HepG2 (cell line): ENCODE data around the gene ODAD4. TPM values are rescaled to one million over a fixed set of nuclear protein-coding genes. Genes with fewer than 3 reads are reported as not detected.

ENCODE experiments used
- CREM ChIP-seq, 2 experiments: sonication (generic) in 1 of 2; formaldehyde crosslinking in 1 of 2; IDR thresholded peaks; 2 replicates each; pipeline versions ENCODE4 v1.4.0 to v1.6.1; 2016 to 2020; ENCODE audit warnings: antibody characterized with exemption in 1 of 2, mild to moderate bottlenecking in 1 of 2, missing genetic modification reagents in 1 of 2
- DR1 ChIP-seq: sonication (generic); formaldehyde crosslinking; IDR thresholded peaks from 2 replicates; pipeline ENCODE4 v1.8.0; 2021; ENCODE audit warnings: mild to moderate bottlenecking, missing genetic modification reagents, inconsistent platforms
- EHMT2 ChIP-seq: fragments of 200-600 bp; sonication (generic); IDR thresholded peaks from 2 replicates; pipeline ENCODE4 v1.7.0; 2017; ENCODE audit warnings: antibody characterized with exemption, low read depth, low read length, borderline replicate concordance
- ELF3 ChIP-seq: IDR thresholded peaks from 2 replicates; pipeline ENCODE4 v1.6.1; 2016; ENCODE audit warnings: missing genetic modification reagents, missing compliant biosample characterization
- FOXK1 ChIP-seq: sonication (generic); formaldehyde crosslinking; IDR thresholded peaks from 2 replicates; pipeline ENCODE4 v1.4.0; 2020; ENCODE audit warnings: low read depth, missing genetic modification reagents, borderline replicate concordance
- HMG20A ChIP-seq: IDR thresholded peaks from 2 replicates; pipeline ENCODE4 v1.6.1; 2016; ENCODE audit warnings: borderline replicate concordance
- HMGXB3 ChIP-seq: sonication (generic); formaldehyde crosslinking; IDR thresholded peaks from 2 replicates; pipeline ENCODE4 v1.4.0; 2020; ENCODE audit warnings: missing genetic modification reagents, borderline replicate concordance
- KAT7 ChIP-seq: IDR thresholded peaks from 2 replicates; pipeline ENCODE4 v1.6.1; 2018; ENCODE audit warnings: borderline replicate concordance, missing compliant biosample characterization
- KLF12 ChIP-seq: sonication (generic); formaldehyde crosslinking; IDR thresholded peaks from 2 replicates; pipeline ENCODE4 v1.4.0; 2020; ENCODE audit warnings: missing genetic modification reagents, borderline replicate concordance
- NCOR1 ChIP-seq: fragments of 200-600 bp; sonication (generic); IDR thresholded peaks from 2 replicates; pipeline ENCODE4 v1.7.0; 2017; ENCODE audit warnings: antibody characterized with exemption, low read length, borderline replicate concordance
- NFKBIZ ChIP-seq: IDR thresholded peaks from 2 replicates; pipeline ENCODE4 v1.6.1; 2018; ENCODE audit warnings: missing genetic modification reagents, missing compliant biosample characterization
- NONO ChIP-seq, 2 experiments: fragments of 450-650 bp in 1 of 2; sonication (generic) in 1 of 2; formaldehyde crosslinking in 1 of 2; IDR thresholded peaks in 1 of 2; conservative IDR thresholded peaks in 1 of 2; 2 replicates each; pipeline versions ENCODE4 v1.6.1 to v1.8.0; 2017 to 2022; ENCODE audit warnings: mild to moderate bottlenecking in 1 of 2, missing genetic modification reagents in 1 of 2, moderate library complexity in 1 of 2
- RBM22 ChIP-seq: fragments of 200-400 bp; formaldehyde crosslinking; optimal IDR thresholded peaks from 2 replicates; pipeline ENCODE3; 2017; ENCODE audit warnings: mild to moderate bottlenecking, low read length, moderate library complexity
- SOX6 ChIP-seq, 2 experiments: fragments of 450-650 bp in 1 of 2; sonication (generic) in 1 of 2; formaldehyde crosslinking in 1 of 2; IDR thresholded peaks; 2 replicates each; pipeline versions ENCODE4 v1.4.0 to v1.6.1; 2017 to 2020; ENCODE audit warnings: antibody characterized with exemption in 1 of 2, mild to moderate bottlenecking in 1 of 2, missing genetic modification reagents in 1 of 2
- ZFX ChIP-seq: sonication (generic); formaldehyde crosslinking; IDR thresholded peaks from 2 replicates; pipeline ENCODE4 v1.4.0; 2020; ENCODE audit warnings: mild to moderate bottlenecking, low read depth, missing genetic modification reagents, moderate library complexity
- ZKSCAN5 ChIP-seq: sonication (generic); formaldehyde crosslinking; IDR thresholded peaks from 2 replicates; pipeline ENCODE4 v1.5.1; 2020; ENCODE audit warnings: mild to moderate bottlenecking, missing genetic modification reagents
- ZNF124 ChIP-seq: sonication (generic); formaldehyde crosslinking; IDR thresholded peaks from 2 replicates; pipeline ENCODE4 v1.4.0; 2020; ENCODE audit warnings: missing genetic modification reagents
- ZNF563 ChIP-seq: sonication (generic); formaldehyde crosslinking; IDR thresholded peaks from 2 replicates; pipeline ENCODE4 v1.8.0; 2022; ENCODE audit warnings: mild to moderate bottlenecking, moderate library complexity, missing genetic modification reagents
- polyA plus RNA-seq, 8 experiments: library from polyadenylated mRNA; depleted of rRNA in 3 of 8; stranded (reverse) in 7 of 8; unstranded in 1 of 8; fragments of >200 nt; fragmentation: Illumina TruSeq in 4 of 8; extraction: Trizol in 4 of 8; gene quantifications; 2 replicates each; pipeline versions ENCODE4 v1.2.1 to v1.2.3, GENCODE V29; 2011 to 2016; ENCODE audit warnings: low read depth in 4 of 8, missing spikeins in 1 of 8, mixed read lengths in 1 of 8; ENCODE audit not compliant: insufficient read depth in 1 of 8
- total RNA-seq, 5 experiments: library from RNA; depleted of rRNA; stranded (reverse); fragments of >200 nt; fragmentation: Illumina TruSeq; extraction: Trizol; gene quantifications; 2 replicates each; pipeline ENCODE4 v1.2.3, GENCODE V29; 2016; ENCODE audit warnings: low read depth in 1 of 5
- TF ChIP-seq, protein P1 (sequence below): sonication (generic); formaldehyde crosslinking; IDR thresholded peaks from 2 replicates; pipeline ENCODE4 v1.4.0; 2020; ENCODE audit warnings: missing genetic modification reagents
- TF ChIP-seq, protein P2 (sequence below): sonication (generic); formaldehyde crosslinking; conservative IDR thresholded peaks from 2 replicates; pipeline ENCODE4 v1.4.0; 2020; ENCODE audit warnings: missing genetic modification reagents

The ODAD4 gene
- total and polyA plus RNA-seq, 2 of the 13 experiments (the other 11 are each of a cell fraction or from before 2014, with no cell fraction given): 0.48 to 0.53 TPM

DNA sequence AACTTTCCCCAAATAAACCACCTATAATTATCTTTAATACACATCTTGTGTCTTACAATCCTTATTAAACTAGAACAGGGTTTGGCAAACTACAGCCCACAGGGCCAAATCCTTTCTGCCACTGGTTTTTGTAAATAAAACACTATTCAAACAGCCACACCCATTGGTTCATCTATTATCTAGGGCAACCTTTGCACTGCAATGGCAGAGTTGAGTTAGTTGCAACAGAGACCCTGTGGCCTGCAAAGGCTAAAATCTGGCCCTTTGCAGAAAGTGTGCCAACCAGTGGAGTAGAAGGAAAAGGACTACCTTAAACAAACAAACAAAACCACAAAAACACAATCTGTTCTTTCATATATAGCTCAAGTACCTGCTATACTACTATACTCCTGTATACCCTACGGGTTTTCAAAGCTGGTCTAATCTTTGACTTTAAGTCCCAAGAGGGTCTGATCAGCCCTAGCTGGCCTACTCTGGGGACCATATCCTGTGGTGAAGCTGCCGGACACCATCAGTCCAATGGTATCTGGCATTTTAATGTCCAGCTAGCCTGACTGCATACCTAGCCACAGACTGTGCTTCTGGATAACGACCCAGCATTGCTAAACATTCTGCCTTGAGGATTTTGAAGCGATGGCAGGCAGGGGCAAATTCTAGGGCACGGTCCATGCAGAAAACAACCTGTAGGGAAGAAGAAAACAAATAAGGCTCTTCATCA lies 59.4 kb downstream of the ODAD4 start (continued):
- TF ChIP-seq RBM22 (peak; percentile 59), KLF12 (CRISPR knock-in tag) (peak; percentile 36; the same call in 1 of the 2 replicates), ZFX (CRISPR knock-in tag) (peak; percentile 51; the same call in 1 of the 2 replicates), NONO (IDR thresholded peaks at IDR 0.05) (no peak), NONO (CRISPR knock-in tag; conservative IDR thresholded peaks at IDR 0.05) (0 out of 2 replicates have a peak, but pooled peaks have one; percentile 39), SOX6 (IDR thresholded peaks at IDR 0.05) (no peak), SOX6 (CRISPR knock-in tag; IDR thresholded peaks at IDR 0.05) (peak; percentile 96), HMGXB3 (peak; percentile 77; the same call in 1 of the 2 replicates), HMG20A (CRISPR knock-in tag) (peak; percentile 85), EHMT2 (peak; percentile 57; the same call in 1 of the 2 replicates), ELF3 (CRISPR knock-in tag) (peak; percentile 49; the same call in 1 of the 2 replicates), NFKBIZ (CRISPR knock-in tag) (0 out of 2 replicates have a peak, but pooled peaks have one; percentile 49), ZKSCAN5 (CRISPR knock-in tag) (no peak), DR1 (CRISPR knock-in tag) (no peak), ZNF124 (CRISPR knock-in tag) (0 out of 2 replicates have a peak, but pooled peaks have one; percentile 41), NCOR1 (peak; percentile 93), ZNF563 (no peak), CREM (IDR thresholded peaks at IDR 0.05) (peak; percentile 54; the same call in 1 of the 2 replicates), CREM (CRISPR knock-in tag; IDR thresholded peaks at IDR 0.05) (no peak), KAT7 (CRISPR knock-in tag) (0 out of 2 replicates have a peak, but pooled peaks have one; percentile 49), FOXK1 (CRISPR knock-in tag) (0 out of 2 replicates have a peak, but pooled peaks have one; percentile 38)
- TF ChIP-seq, protein P1, sequence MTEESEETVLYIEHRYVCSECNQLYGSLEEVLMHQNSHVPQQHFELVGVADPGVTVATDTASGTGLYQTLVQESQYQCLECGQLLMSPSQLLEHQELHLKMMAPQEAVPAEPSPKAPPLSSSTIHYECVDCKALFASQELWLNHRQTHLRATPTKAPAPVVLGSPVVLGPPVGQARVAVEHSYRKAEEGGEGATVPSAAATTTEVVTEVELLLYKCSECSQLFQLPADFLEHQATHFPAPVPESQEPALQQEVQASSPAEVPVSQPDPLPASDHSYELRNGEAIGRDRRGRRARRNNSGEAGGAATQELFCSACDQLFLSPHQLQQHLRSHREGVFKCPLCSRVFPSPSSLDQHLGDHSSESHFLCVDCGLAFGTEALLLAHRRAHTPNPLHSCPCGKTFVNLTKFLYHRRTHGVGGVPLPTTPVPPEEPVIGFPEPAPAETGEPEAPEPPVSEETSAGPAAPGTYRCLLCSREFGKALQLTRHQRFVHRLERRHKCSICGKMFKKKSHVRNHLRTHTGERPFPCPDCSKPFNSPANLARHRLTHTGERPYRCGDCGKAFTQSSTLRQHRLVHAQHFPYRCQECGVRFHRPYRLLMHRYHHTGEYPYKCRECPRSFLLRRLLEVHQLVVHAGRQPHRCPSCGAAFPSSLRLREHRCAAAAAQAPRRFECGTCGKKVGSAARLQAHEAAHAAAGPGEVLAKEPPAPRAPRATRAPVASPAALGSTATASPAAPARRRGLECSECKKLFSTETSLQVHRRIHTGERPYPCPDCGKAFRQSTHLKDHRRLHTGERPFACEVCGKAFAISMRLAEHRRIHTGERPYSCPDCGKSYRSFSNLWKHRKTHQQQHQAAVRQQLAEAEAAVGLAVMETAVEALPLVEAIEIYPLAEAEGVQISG (CRISPR knock-in tag): peak; percentile 86
- TF ChIP-seq, protein P2, sequence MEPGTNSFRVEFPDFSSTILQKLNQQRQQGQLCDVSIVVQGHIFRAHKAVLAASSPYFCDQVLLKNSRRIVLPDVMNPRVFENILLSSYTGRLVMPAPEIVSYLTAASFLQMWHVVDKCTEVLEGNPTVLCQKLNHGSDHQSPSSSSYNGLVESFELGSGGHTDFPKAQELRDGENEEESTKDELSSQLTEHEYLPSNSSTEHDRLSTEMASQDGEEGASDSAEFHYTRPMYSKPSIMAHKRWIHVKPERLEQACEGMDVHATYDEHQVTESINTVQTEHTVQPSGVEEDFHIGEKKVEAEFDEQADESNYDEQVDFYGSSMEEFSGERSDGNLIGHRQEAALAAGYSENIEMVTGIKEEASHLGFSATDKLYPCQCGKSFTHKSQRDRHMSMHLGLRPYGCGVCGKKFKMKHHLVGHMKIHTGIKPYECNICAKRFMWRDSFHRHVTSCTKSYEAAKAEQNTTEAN (CRISPR knock-in tag): no peak
